Endometrial microvascular endothelial cells (primary cell): ENCODE measurements around the gene CCDC127. TPM values are rescaled to one million over a fixed set of nuclear protein-coding genes. Genes with fewer than 3 reads are reported as not detected.
"Not testable (repeated sequence)": the region's sequence is repeated elsewhere in the genome, so short reads cannot be mapped to it uniquely, and the experiment has no call there.

ENCODE experiments used
- in situ Hi-C: cut with HindIII; loops from 2 replicates; pipeline ENCODE4 v1.10.0; 2017; ENCODE audit warnings: low sequenced_read_pairs, low pct_unique_long_range_greater_than_20kb; ENCODE audit errors: inconsistent ontology term
- total RNA-seq: library from RNA; depleted of rRNA; stranded (reverse); fragments of >200 nt; gene quantifications from one replicate; pipeline ENCODE4 v1.2.3, GENCODE V29; 2015; ENCODE audit errors: inconsistent ontology term

Gene CCDC127
- total RNA-seq, 1 donor from 2014 or later = 5.6 TPM

DNA sequence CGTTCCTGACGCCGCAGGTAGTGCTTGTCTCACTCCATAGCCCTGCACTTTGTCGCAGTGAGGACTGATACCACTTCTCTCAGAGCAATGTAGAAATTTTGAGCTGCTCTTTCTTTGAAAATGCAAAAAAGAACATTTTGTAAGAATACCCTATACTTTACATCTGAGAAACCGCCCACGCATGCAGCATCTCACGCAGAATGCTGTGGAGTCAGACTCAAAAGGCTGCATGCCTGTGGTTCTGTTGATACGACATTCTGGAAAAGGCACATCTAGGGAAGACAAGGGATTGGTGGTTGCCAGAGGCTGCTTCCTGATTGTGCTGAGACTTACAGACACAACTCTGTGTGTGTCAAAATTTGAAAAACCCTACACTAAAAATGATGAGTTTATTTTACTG, 20.0 kb upstream of the CCDC127 start:
- in situ Hi-C loops = not testable (repeated sequence)

DNA sequence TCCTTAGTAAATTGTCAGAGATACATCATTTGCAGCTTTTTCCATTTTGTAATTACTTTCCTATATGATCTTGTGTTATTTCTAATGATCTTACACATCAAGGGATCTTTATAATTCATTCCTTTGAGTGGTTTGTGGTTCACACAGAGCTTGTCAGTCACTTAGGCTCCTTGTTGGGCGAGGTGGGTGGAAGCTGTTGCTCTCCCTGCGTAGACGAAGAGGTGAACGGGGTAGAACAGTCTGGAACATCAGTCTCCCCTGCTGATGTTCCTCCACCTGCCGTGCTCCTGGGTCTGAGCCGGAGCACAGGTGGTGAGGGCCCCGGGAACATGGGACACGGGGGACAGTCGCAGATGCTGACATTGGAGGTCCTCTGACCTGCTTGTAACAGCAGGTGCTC, 17.6 kb upstream of the CCDC127 start:
- in situ Hi-C loops = not testable (repeated sequence)

DNA sequence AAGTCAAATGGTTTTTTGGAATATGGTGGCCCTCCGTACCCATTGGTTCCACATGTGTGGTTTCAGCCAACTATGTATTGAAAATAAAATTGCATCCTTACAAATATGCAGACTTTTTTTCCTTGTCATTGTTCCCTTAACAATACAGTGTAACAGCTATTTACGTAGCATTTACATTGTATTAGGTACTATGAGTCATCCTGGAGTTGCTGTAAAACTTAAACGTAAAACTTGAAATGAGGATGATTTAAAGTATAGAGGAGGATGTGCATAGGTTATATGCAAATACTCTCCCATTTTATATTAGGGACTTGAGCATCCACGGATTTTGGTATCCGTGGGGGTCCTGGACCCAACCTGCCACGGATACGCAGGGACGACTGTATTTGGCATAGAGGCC, 16.5 kb upstream of the CCDC127 start:
- in situ Hi-C loops = no loop called here

DNA sequence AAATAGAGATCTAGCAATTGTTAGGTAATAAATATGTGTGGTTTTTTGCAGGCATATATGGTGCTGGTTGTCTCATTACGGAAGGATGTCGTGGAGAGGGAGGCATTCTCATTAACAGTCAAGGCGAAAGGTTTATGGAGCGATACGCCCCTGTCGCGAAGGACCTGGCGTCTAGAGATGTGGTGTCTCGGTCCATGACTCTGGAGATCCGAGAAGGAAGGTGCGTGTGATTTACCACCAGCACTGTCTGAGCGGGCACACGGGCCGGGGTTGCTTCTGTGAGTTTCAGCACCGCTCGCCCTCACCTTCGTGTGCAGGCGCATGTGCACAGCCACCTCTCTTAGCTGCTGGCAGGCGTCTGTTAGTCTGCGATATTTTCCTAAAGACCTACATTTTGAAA, 15.5 kb upstream of the CCDC127 start:
- in situ Hi-C loops = not testable (repeated sequence)

DNA sequence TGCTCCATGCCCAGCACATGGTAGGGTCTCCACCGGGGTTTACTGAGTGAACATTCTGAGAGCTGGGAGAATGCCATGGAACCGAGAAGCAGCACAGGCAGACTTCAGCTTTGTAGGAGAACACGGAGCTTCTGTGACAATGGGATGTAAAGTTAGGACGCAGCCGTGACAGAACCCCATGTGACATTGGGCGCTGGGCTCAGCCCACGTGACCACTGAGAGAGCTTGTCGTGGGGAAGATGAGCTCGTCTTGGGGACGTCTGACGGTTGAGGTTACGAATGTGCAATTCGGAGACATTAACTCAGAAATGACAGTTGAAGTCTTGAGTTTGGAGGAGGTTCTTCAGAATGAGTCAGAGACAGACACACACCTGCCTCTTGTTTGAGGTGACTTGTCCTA, 13.7 kb upstream of the CCDC127 start:
- in situ Hi-C loops = no loop called here

DNA sequence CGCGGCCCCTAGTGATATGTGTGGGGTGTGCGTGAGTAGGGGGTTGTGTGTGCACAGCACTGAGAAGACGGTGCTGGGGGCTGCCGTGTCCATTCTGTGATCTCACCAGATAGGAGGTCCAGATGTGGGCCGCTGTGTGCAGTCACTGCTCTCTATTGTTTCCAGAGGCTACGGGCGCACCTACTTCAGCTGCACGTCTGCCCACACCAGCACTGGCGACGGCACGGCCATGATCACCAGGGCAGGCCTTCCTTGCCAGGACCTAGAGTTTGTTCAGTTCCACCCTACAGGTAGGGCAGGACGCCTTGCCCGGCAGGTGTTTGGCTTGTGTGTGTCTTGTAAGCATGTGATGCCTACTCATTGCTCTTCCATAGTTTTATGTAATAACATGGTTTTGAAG, 12.8 kb upstream of the CCDC127 start:
- in situ Hi-C loops = no loop called here

DNA sequence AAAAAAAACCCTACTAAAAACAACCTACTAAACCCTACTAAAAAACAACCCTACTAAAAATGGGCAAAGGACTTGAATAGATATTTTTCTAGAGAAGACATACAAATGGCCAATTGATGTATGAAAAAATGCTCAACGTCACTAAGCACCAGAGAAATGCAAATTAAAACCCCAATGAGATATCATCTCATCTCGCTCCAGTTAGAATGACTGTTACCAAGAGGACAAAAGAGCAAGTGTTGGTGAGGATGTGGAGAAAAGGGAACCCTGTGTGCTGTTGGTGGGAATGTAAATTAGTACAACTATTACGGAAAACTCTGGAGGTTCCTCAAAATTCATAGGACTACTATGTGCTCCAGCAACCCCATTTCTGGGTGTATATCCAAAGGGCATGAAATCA, 10.9 kb upstream of the CCDC127 start:
- in situ Hi-C loops = no loop called here

DNA sequence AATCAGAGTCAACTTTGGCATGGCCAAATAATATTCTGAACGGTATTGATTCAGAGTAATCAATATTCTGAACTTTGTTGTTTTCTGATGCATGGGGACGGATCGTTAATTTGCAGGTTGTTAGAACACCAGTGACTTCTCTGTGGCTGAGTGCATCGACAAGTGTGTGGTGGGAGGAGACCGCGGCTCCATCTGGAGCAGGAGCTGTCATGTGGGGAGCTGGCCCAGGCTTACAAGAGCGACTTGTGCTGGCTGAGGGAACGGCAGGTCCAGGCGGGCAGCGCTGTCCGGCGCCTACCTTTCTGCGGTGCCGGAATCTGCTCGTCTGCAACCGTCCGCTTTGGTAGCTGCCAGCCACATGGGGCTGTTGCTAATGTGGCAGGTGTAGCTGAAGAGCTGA, 9.4 kb upstream of the CCDC127 start:
- in situ Hi-C loops = not testable (repeated sequence)

DNA sequence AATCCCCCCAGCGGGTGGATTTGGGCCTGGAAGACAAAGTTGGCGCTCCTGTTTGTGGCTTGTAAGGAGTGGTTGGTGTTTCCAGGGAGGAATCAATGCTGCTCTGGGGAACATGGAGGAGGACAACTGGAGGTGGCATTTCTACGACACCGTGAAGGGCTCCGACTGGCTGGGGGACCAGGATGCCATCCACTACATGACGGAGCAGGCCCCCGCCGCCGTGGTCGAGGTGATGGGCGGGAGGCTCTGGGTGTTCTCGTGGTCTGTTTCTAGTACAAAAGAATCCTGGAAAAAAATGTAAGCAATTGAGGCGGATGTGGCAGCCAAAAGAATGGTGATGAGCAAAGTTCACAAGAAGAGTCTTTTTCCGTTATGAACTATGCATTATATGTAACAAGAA, 7.4 kb upstream of the CCDC127 start:
- in situ Hi-C loops = no loop called here

DNA sequence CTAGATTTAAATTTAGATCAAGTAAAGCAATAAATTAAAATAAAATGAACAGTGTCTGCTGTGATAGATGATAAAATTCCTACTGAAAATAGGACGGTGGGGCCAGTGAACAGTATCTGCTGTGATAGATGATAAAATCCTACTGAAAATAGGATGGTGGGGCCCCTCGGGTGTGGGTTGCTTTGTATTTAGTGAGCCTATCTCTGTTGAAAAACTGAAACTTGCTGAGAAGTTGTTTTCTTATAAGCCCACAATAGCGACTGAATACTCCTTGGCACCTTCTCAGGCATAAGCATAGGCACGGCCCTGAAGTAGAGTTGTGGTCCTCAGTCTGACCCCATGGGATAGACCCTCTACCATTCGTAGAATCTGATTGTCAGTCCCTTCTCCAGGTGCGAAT, 5.8 kb upstream of the CCDC127 start:
- in situ Hi-C loops = no loop called here

DNA sequence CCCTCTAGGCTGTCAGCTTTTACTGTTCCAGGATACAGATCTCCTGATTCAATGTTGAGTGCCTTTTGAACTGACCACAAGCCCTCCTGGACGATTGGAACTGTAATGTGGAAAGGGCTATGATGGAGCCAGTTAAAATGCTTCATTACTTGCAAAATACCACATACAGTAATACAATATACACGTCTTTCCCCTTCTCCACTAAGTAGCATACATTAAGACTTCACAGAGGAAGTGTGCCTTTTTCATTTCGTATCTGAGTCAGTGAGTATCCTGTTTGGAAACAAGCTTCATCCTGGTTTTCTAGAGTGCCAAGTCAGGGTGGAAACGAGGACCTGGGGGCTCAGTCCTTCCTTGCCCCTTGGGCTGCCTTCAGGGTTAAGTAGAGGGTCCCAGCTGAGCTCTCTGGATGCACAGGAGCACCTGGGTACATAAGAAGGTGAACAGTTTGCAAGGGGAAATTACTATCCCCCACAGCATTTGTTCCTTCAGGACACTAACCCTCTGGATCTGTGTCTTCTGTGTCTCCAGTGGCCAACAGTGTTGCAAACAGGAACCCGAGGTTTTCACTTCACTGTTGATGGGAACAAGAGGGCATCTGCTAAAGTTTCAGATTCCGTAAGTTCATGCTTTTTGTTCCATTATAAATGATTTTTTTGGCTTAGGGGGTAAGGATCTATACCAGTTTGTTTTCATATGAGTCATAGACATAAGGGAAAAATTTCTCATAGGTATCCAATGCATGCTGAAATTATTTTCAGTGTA, 5.2 kb upstream of the CCDC127 start:
- in situ Hi-C loops = not testable (repeated sequence)

DNA sequence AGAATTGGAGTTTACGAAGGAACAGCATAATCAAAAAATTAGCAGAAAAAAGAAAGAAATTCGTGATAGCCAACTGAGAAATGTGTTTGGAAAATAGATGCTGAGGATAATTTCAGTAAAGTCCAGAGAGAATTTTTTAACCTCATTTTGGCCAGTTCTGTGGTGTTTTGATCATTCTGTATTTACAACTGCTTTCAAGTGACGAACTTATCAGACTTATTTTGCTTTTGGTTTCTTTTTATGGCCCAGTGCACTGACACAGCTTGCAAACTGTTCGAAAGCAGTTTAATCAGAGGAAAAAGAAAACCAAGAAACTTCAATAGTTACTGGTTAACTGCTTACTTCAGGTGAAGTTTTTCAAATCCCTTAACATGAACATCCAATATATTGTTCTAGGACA, 2.0 kb upstream of the CCDC127 start:
- in situ Hi-C loops = no loop called here

DNA sequence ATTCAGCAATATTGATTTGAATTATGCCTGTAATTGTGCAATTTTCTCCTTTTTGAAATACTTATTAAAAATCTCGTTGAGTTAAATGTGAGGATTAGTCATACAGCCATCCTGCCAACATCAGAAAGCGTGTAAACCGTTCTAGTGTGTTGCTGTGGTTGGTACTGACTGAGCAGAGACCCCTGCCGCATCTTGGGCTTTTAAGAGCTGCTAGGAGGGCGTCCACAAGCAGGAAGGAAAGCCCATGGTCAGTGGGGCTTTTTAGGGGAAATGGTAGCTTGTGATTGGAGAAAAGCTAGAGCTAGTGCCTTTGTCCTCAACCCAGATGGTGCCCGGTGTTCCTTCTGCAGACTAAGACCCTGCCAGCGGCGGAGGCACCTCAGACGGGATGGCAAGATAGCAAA, 1.5 kb upstream of the CCDC127 start:
- in situ Hi-C loops = no loop called here

DNA sequence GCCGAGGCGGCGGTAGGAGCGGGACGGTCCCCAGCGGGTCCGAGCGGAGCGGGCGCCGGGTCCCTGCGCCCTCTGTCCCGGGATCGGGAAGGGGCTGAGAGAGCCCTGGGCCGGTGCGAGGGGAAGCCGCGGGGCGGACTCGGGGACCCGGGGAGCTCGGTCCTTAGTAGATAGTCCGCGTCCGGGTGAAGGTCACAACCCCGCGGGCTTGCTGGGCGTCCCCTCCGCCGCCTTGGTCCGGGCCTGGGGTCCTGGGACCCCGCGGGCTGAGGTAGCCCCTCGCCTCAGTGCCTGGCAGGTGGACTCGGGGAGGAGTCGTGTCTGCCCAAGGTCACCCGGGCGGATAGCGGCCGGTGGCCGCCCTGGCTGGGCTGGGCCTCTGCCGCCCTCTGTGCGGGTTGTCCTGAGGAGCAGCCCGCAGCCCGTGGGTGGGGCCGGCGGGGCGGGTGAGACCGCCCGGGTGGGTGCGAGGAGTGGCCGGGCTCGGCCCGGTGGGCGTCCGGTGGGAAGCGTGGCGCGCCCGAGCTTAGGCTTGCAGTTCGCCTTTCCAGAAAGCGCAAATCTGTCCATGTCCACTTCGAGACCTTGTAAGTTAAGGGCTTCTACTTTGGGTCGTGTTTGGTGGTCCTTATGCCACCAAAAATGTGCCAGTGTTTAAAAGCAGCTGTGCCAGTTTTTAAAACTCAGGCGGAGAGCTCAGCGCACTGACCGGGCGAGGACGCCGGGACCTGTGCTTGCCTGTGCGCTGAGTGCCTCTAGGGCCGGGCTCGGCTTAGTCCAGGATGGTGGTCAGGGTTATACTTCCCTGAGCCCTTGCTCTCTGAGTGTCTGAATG, 721 bp upstream of the CCDC127 start:
- in situ Hi-C loops = no loop called here

DNA sequence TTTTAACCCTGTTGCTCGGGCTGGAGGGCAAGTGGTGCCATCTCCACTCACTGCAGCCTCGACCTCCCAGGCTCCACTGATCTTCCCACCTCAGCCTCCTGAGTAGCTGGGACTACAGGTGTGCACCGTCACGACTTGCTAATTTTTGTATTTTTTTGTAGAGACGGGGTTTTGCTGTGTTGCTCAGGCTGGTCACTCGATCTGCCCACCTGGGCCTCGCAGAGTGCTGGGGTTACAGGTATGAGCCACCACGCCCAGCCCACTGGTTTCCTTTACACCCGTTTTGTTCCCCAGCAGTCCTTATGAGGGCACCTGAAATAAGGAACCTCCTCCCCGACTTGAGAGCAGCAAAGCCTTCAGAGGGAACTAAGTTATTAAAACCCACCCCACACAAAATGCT, 1.9 kb downstream of the CCDC127 start:
- in situ Hi-C loops = not testable (repeated sequence)

DNA sequence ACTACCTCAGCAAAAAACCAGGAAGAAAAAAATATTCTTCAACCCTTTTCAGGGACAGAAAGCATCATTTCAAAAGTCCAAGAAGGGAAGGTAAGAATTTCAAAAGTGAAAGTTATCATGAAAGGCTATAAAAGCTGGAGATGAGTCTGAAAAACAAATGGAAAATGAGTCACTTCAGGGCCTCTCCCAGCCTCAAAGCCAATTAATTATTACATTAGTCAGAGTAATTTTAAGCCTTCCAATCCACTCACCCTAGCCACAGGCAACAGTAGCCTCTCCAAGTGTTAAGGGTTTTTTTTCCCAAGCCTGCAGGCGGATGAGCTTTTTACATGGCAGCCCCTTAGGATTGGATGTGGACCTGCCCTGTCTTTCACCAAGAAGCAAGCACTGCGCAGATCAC, 2.7 kb downstream of the CCDC127 start:
- in situ Hi-C loops = not testable (repeated sequence)

DNA sequence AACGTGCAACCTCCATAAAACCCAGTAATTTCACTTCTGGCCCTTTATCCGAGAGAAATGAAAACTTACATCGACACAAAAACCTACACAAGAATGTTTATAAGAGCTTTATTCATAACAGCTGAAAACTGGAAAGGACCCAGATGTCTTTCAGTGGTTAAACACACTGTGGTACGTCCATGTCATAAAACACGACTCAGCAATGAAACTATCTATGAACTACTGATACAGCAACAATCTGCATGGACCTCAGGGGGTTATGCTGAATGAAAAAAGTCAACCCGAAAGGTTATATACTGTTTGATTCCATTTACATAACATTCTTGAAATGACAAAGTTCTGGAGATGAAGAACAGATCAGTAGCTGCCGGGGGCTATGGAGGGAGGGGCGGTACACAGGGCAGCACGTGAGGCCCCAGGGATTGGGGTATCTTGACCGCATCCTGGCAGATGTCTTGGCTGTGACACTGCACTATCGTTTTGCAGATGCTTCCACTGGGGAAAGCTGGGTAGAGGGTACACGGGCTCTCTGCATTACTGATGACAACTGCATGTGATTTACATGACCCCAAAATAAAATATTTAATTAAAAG, 4.1 kb downstream of the CCDC127 start:
- in situ Hi-C loops = no loop called here

DNA sequence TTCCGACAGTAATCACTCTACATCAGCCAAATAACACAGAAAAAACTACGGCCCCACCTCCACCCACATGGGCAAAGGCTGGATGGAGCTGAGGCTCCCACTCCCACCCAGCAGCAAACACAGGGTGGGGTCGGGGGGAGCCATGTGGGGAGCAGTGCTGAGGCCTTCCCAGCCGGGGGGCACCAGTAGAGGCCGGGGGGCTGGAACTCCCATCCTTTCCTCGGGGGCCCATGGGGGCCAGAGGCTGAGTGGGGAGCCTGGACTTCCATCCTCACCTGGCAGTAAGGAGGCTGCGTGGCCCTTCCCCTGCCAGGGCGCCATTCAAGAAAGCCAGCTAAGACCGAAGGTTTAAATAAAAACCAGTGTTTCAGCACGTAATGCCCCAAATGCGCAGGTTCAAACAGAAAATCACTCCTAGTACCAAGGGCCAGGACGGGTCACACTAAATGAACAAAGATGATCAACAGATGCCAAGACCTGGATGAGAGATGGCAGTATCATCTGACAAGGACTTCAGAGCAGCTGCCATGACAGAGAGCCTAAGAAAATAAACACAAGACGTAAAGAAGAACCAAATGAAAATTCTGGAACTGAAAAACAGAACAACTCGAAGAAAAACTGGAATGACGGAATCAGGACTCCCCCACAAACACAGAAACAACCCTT, 9.4 kb downstream of the CCDC127 start:
- in situ Hi-C loops = no loop called here

DNA sequence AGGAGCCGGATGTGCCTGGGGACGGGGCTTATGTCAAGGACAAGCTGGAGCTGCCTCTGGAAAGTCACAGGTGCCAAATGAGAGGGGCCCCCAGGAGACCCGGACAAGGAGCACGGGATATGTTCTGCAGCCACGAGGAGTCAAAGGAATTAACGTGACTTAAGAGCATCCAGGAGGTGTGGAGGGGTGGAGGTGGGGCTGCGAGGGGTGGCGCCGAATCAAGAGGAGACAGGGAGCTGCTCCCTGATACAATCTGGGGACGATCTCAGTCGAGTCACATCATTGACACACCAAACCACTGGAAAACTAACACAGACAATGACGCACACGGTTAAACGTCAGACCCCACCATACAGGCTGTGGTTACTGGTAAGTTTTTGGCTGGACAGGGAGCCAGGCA, 10.4 kb downstream of the CCDC127 start:
- in situ Hi-C loops = no loop called here
